ENCODE measurements around the gene SEMA6D. TPM values are rescaled to one million over a fixed set of nuclear protein-coding genes. Genes with fewer than 3 reads are reported as not detected.

SEMA6D gene
- total and polyA plus RNA-seq, 8 donors = 0.61 to 54.0 (median 6.9) TPM

DNA sequence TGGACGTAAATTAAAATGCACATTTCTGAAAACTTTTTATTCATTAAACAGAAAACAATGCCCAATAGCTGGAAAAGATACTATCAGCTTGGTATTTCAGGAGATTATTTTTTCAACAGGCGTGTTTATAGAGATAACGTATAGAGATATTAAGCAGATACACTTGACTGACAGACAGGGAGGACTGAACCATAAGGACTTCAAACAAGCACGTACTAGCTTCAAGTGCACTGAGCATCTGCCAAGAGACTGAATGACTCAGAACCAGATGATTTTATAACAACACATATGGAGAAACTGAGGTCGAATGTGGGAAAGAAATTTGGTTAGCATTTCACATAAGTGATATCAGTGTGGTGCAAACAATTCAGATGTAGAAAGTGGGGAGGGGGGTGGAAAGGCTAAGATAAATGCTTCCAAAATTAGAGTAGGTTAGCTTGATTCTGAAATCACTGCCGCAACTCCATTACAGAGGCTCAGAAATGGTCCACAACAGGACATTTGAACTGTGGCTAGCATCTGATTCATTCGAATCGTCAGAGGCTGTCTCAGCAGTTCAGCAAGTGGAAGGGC, 103.5 kb downstream of the SEMA6D start:
- Histone ChIP-seq H3K27me3 (no peaks in the 10 kb centered on the region), H3K4me3 (no peak overlapping the region), H3K4me1 (peaks cover 0 to 30% (median 8%) of the 10 kb centered on the region in 4 donors), H3K27ac (no peak overlapping the region), H3K9me3 (no peaks in the 10 kb centered on the region), H3K36me3 (no peaks in the 10 kb centered on the region)
- intact Hi-C loops (cut with DNase I; ENCODE audit: low total_unique reads) = no loop called here
- TF ChIP-seq POLR2A (IDR thresholded peaks at IDR 0.05) = no peak
- no peak for TF ChIP-seq EP300 (IDR thresholded peaks at IDR 0.05)
- TF ChIP-seq POLR2AphosphoS5 (IDR thresholded peaks at IDR 0.05) = no peak
- TF ChIP-seq, protein P1, sequence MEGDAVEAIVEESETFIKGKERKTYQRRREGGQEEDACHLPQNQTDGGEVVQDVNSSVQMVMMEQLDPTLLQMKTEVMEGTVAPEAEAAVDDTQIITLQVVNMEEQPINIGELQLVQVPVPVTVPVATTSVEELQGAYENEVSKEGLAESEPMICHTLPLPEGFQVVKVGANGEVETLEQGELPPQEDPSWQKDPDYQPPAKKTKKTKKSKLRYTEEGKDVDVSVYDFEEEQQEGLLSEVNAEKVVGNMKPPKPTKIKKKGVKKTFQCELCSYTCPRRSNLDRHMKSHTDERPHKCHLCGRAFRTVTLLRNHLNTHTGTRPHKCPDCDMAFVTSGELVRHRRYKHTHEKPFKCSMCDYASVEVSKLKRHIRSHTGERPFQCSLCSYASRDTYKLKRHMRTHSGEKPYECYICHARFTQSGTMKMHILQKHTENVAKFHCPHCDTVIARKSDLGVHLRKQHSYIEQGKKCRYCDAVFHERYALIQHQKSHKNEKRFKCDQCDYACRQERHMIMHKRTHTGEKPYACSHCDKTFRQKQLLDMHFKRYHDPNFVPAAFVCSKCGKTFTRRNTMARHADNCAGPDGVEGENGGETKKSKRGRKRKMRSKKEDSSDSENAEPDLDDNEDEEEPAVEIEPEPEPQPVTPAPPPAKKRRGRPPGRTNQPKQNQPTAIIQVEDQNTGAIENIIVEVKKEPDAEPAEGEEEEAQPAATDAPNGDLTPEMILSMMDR (IDR thresholded peaks at IDR 0.05) = no peak
- DNase-seq = peak in 1 of 2 donors; percentile 31
- WGBS, 5 donors = 35 to 56% (median 47%) methylated on average over 8 of the region's 8 CpGs

DNA sequence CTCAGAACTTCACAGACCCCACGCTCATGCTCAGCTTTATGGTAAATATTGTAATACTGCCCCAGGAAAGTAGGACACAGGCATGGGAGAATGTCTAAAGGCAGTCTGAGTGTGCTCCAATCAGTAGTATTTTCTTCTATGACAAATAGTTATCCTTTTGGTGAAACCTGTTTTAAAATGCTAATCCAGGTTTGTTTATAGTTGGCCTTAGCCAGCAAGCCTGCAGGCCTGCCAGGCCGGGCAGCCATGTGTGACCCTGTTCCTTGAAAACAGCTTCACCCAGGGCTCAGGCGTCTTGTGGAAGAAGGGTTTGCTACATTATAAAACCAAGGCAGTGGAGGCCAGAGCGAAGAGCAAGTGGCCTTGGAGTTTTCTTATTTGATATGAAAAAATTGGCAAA, 104.7 kb downstream of the SEMA6D start:
- H3K27ac ChIP-seq = no peak overlapping the region
- 58 to 74% (median 69%) methylated on average over 4 of the region's 4 CpGs for WGBS, 5 donors
- no peak for DNase-seq
- H3K4me1 ChIP-seq = peaks cover 0 to 30% (median 8%) of the 10 kb centered on the region in 4 donors
- H3K9me3 ChIP-seq = no peaks in the 10 kb centered on the region
- intact Hi-C loops (cut with DNase I; ENCODE audit: low total_unique reads) = no loop called here
- H3K4me3 ChIP-seq = no peak overlapping the region
- no peaks in the 10 kb centered on the region for H3K36me3 ChIP-seq
- no peaks in the 10 kb centered on the region for H3K27me3 ChIP-seq
- TF ChIP-seq POLR2A (IDR thresholded peaks at IDR 0.05) (no peak), EP300 (IDR thresholded peaks at IDR 0.05) (no peak), POLR2AphosphoS5 (IDR thresholded peaks at IDR 0.05) (no peak)
- TF ChIP-seq, protein P1 (IDR thresholded peaks at IDR 0.05) = no peak
